HG03354 (cell line): Measurements from ENCODE around the gene MAP4K4.

Experiments
- ATAC-seq: cut with Tn5 transposase; IDR thresholded peaks from one replicate; pipeline ENCODE4 v1.9.1; 2021; ENCODE audit warnings: mild to moderate bottlenecking; ENCODE audit not compliant: unreplicated experiment, poor library complexity, severe bottlenecking

Gene MAP4K4

DNA sequence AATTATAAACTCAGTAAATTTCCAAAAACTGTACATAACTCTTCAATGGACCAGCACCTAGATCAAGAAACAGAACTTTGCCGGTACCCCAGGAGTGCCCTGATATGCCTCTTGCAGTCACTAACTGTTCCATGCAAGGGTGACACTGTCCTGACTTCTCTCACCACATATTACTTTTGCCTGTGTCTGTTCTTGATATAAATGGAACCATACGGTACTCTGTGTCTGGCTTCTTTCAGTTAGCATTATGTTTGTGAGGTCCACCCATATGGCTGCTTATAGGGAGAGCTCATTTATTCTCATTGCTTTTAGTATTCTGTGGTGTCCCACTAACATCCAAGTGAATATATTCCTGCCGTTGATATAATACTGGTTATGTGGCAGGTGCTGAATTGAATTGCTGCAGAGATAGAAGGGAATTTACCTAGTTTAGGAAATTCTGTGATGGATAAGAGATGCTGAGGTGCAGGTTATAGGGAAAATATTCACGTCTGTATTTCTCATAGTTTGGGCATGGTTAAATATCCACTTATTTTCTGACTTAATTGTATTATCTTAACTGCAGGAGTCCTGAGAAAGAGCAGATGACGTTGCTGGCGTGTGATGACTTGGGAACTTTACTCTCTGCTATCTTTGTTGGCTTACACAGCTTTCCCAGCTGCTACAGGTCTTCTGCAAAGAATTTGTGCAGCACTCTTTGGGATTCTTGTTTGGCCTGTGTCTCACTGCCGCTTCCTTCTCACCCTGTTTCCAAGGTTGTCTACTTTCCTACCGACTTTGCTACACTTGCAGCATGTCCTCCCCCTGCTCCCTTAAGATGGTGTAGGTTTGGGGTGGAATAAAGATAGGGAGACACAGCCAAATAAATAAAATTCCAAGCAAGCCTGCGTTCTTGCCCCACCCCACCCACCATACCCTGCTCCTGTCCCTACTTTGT is 107.9 kb downstream of the MAP4K4 start:
- ATAC-seq, result no peak

DNA sequence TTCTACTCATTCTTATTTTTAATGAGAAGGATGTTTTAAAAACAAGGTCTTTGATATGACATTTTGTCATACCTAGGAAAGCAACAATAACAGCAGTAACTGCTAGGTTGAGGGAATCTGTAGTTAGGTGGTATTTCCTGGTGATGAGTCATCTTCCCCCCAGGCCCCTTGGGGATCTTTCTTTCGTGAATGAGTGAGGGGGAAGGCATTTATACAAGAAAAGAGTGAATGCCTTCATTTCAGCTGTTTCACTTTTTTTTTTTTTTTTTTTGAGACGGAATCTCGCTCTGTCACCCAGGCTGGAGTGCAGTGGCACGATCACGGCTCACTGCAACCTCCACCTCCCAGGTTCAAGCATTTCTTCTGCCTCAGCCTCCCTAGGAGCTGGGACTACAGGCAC is 108.6 kb downstream of the MAP4K4 start:
- ATAC-seq, result no peak

GRCh38 chr2:101806701-101807100 is 109.2 kb downstream of the MAP4K4 start:
- no peak for ATAC-seq

- ATAC-seq, result no peak
These were observed 109.7 kb downstream of the MAP4K4 start for GRCh38 chr2:101807242-101807641.

GRCh38 chr2:101808006-101808562 is 110.6 kb downstream of the MAP4K4 start:
- ATAC-seq, result no peak

- ATAC-seq, result no peak
These were observed 112.2 kb downstream of the MAP4K4 start for GRCh38 chr2:101809698-101810097.

GRCh38 chr2:101811226-101812015 is 113.9 kb downstream of the MAP4K4 start:
- no peak for ATAC-seq

GRCh38 chr2:101812226-101812625 is 114.7 kb downstream of the MAP4K4 start:
- no peak for ATAC-seq

GRCh38 chr2:101814752-101815151 is 117.2 kb downstream of the MAP4K4 start:
- ATAC-seq, result no peak

GRCh38 chr2:101815154-101815553 is 117.6 kb downstream of the MAP4K4 start:
- no peak for ATAC-seq

- ATAC-seq, result no peak
These were observed 118.4 kb downstream of the MAP4K4 start for GRCh38 chr2:101815739-101816391.

DNA sequence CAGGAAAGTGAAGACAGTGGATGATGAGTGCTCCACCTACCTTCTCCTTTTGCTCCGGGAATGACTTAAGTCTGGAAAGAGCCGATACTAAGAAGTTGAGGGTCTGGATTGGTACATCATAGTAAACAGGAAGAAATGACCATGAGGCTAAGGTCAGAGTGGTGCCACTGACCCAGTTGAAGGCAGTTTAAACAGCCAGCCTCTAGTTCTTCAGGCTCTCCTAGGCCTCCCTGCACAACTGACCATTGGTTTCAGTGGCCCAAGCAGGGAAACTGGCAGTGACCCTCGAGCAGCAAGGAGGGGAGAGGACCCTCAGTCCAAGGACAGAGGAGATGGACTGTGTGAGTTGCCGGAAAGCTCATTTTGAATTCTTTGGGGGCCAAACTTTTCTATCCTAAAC is 119.1 kb downstream of the MAP4K4 start:
- ATAC-seq, result no peak

- no peak for ATAC-seq
These were observed 120.0 kb downstream of the MAP4K4 start for GRCh38 chr2:101817481-101817880.

GRCh38 chr2:101818531-101819451 is 121.3 kb downstream of the MAP4K4 start:
- ATAC-seq, result no peak

GRCh38 chr2:101820519-101820918 is 123.0 kb downstream of the MAP4K4 start:
- ATAC-seq, result no peak

DNA sequence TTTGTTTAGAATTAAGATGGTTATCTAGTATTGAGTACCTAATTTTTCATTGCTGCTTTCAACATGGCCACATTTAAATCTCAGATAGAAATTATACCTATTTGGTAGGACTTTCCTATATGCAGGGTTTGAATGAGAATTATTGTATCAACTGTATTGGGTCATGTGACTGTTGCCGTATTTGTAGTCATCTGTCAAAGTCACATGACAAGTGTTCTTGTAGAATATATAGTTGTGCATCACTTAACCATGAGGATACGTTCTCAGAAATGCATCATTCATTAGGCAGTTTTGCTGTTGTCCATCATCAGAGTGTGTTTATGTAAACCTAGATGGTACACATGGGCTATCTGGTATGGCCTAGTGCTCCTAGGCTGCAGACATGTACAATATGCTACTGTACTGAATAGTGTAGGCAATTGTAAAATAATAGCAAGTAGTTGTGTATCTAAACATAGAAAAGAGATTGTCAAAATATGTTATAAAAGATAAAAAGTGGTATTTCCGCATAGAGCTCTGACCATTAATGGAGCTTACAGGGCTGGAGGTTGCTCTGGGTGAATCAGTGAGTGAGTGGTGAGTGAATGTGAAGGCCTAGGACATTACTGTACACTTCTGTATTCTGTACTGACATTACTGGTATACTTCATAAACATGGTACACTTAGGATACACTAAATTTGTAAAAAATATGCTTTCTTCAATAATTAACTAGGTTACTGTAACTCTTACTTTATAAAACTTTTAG is 123.7 kb downstream of the MAP4K4 start:
- no peak for ATAC-seq

DNA sequence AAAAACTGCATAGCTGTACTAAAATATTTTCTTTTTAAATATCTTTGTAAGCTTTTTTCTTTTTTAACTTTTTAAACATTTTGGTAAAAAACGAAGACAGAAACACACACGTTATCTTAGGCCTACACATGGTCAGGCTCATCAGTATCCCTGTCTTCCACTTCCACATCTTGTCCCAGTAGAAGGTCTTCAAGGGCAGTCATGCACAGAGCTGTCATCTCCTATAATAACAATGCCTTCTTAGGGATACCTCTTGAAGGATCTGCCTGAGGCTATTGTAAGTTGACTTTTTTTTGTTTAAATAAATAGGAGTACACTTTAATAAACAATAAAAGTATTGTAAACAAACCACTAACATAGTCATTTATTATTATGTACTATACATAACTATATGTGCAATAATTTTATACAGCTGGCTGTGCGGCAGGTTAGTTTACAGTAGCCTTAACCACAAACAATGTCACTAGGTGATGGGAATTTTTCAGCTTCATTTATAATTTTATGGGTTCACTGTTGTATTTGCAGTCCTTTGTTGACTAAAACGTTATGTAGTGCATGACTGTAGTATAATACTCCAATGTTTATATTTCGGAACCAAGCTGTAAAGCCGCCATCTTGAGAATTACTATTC is 124.4 kb downstream of the MAP4K4 start:
- no peak for ATAC-seq

GRCh38 chr2:101823347-101823791 is 125.9 kb downstream of the MAP4K4 start:
- ATAC-seq, result no peak
